ENCODE measurements around the gene CRTAP. TPM values are rescaled to one million over a fixed set of nuclear protein-coding genes. Genes with fewer than 3 reads are reported as not detected.

CRTAP gene
- 207 and 390 TPM in 2 replicates for total RNA-seq

GRCh38 chr3:33113772-33114621, at the start of gene CRTAP:
Gene CRTAP (plus strand): TSS chr3:33114014. CDS start chr3:33114078, 64 bp downstream.

Other genes starting within 250 kb of the CRTAP start
- gene CCR4, start 162.4 kb upstream of the CRTAP start, total RNA-seq = not detected in 2 replicates
- gene GLB1, start 16.9 kb upstream of the CRTAP start, total RNA-seq = 45.7 and 58.9 TPM in 2 replicates
- 4.8 and 5.2 TPM in 2 replicates for gene TMPPE, start 16.9 kb upstream of the CRTAP start, total RNA-seq
- gene SUSD5, start 104.8 kb downstream of the CRTAP start, total RNA-seq = 4.8 and 6.1 TPM in 2 replicates
- gene FBXL2, start 163.4 kb downstream of the CRTAP start, total RNA-seq = 8.2 and 12.9 TPM in 2 replicates

Data from aortic smooth muscle cell (primary cell).